ENCODE measurements around the gene PRKCE.

The PRKCE gene

DNA sequence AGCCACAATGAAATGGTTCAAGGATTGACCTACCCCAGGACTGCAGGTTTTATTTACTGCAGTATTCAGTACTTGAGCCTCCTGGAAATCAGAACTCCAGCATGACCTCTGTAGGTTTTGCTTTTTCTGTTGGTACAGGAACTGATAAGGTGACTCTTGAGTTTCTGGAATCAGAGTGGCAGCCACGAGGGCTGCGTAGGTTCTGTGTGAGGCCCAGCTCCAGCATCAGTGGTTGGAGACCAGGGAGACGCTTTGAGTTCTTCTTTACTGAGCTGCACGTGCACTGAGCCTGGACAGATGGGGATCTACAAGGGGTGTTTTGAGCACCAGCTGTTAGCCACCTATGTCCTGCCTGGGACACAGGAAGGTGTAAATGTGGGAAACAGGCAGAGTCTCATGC lies 423.0 kb downstream of the PRKCE start:
- Histone ChIP-seq H3K27me3 (ENCODE audit: low read depth, low read length) (no peaks in the 10 kb centered on the region), H3K27ac (ENCODE audit: low read length) (no peak overlapping the region), H3K4me1 (ENCODE audit: control insufficient read depth in 1 of 2, insufficient read depth in 2 of 2, low read length in 2 of 2) (peaks cover 0 to 5% of the 10 kb centered on the region in 2 donors), H3K9me3 (ENCODE audit: control insufficient read depth in 1 of 2, low read length in 2 of 2) (no peaks in the 10 kb centered on the region), H3K36me3 (ENCODE audit: control insufficient read depth in 1 of 2, insufficient read depth in 2 of 2, low read length in 2 of 2) (no peaks in the 10 kb centered on the region), H3K4me3 (ENCODE audit: low read depth in 1 of 2, low read length in 2 of 2) (no peak overlapping the region)

DNA sequence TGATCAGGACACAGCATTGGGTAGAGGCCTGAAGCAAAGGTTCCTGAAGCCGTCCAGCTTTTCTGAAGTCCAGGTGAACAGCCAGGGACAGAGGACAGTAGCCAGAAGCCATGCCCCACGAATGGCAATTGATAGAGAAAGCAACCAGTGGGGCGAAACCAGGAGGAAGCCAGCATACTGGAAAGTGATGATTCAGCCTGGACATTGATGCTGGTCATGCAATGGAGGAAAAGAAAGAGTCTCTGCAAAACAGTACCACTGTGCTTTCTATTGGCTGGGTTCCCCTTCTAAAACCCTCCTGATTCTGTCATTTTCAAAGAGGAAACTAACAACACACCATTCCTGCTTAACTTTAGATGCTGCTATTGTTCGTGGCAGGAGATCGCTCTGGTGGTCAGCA lies 424.4 kb downstream of the PRKCE start:
- H3K27me3 ChIP-seq (ENCODE audit: low read depth, low read length): no peaks in the 10 kb centered on the region
- H3K9me3 ChIP-seq (ENCODE audit: control insufficient read depth in 1 of 2, low read length in 2 of 2): no peaks in the 10 kb centered on the region
- no peak overlapping the region for H3K4me3 ChIP-seq (ENCODE audit: low read depth in 1 of 2, low read length in 2 of 2)
- H3K4me1 ChIP-seq (ENCODE audit: control insufficient read depth in 1 of 2, insufficient read depth in 2 of 2, low read length in 2 of 2): peaks cover 0 to 5% of the 10 kb centered on the region in 2 donors
- no peaks in the 10 kb centered on the region for H3K36me3 ChIP-seq (ENCODE audit: control insufficient read depth in 1 of 2, insufficient read depth in 2 of 2, low read length in 2 of 2)
- H3K27ac ChIP-seq (ENCODE audit: low read length): no peak overlapping the region

DNA sequence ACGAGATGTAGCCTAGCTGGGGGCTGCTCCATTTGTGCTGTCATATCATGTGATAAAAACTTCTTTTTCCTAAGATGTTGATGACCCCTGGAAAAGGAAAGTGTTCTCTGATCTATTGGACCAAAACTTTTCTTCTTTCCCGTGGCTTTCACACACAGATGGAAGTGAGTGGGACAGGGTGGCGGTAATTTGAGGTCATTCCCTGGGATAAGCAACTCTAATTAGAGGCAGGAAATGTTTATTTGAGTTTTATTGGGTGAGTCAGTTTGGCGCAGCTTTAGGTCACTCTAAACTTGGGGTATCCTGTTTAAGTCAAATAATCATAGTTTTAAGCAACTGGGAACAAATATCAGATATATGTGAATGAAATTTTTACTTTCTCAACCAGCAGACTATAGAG lies 424.8 kb downstream of the PRKCE start:
- Histone ChIP-seq H3K4me3 (ENCODE audit: low read depth in 1 of 2, low read length in 2 of 2) (no peak overlapping the region), H3K27me3 (ENCODE audit: low read depth, low read length) (no peaks in the 10 kb centered on the region), H3K9me3 (ENCODE audit: control insufficient read depth in 1 of 2, low read length in 2 of 2) (no peaks in the 10 kb centered on the region), H3K36me3 (ENCODE audit: control insufficient read depth in 1 of 2, insufficient read depth in 2 of 2, low read length in 2 of 2) (no peaks in the 10 kb centered on the region), H3K4me1 (ENCODE audit: control insufficient read depth in 1 of 2, insufficient read depth in 2 of 2, low read length in 2 of 2) (peaks cover 0 to 5% of the 10 kb centered on the region in 2 donors), H3K27ac (ENCODE audit: low read length) (no peak overlapping the region)

DNA sequence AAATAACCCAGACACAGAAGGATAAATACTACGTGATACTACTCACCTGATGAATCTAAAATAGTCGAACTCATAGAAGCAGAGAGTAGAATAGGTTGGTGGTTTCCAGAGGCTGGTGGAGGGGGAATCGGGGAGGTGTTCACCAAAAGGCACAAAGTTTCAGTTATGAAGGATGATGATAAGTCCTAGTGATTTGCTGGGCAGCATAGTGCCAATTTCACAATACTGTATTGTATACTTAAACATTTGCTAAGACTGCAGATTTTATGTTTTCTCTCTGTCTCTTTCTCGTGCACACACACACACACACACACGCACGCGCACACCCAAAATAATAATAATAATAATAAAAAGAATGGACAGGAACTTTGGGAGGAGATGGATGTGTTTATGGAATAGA lies 425.4 kb downstream of the PRKCE start:
- Histone ChIP-seq H3K27me3 (ENCODE audit: low read depth, low read length) (no peaks in the 10 kb centered on the region), H3K4me1 (ENCODE audit: control insufficient read depth in 1 of 2, insufficient read depth in 2 of 2, low read length in 2 of 2) (peaks cover 0 to 5% of the 10 kb centered on the region in 2 donors), H3K9me3 (ENCODE audit: control insufficient read depth in 1 of 2, low read length in 2 of 2) (no peaks in the 10 kb centered on the region), H3K27ac (ENCODE audit: low read length) (no peak overlapping the region), H3K36me3 (ENCODE audit: control insufficient read depth in 1 of 2, insufficient read depth in 2 of 2, low read length in 2 of 2) (no peaks in the 10 kb centered on the region), H3K4me3 (ENCODE audit: low read depth in 1 of 2, low read length in 2 of 2) (no peak overlapping the region)

DNA sequence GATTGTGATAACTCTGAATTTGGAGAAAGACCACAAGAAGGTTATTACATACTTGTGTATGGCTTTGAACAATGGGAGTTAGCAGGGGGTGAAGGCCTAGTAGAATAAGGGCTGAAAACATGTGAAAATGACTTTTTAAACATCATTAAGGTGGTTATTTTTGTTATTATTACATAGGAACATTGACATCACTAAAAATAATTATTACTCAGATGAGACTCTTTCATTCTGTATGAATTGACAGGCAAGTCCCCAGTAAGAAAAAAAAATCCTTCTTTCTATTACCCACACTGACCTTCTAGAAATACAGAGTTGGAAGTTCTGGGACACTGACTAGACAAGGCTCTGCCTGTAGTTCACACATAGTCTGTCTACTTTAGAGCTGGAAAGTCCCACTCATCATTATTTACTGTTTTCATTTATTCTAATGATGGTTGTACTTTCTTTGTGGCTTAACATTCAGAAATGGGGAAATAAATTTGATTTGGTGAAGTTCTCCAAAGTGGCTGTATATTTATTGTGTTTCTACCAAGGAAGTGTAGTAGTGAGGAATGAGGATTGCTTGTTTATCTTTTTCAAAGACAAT lies 426.1 kb downstream of the PRKCE start:
- Histone ChIP-seq H3K27ac (ENCODE audit: low read length) (no peak overlapping the region), H3K4me1 (ENCODE audit: control insufficient read depth in 1 of 2, insufficient read depth in 2 of 2, low read length in 2 of 2) (peaks cover 0 to 5% of the 10 kb centered on the region in 2 donors), H3K4me3 (ENCODE audit: low read depth in 1 of 2, low read length in 2 of 2) (no peak overlapping the region), H3K36me3 (ENCODE audit: control insufficient read depth in 1 of 2, insufficient read depth in 2 of 2, low read length in 2 of 2) (no peaks in the 10 kb centered on the region), H3K27me3 (ENCODE audit: low read depth, low read length) (no peaks in the 10 kb centered on the region), H3K9me3 (ENCODE audit: control insufficient read depth in 1 of 2, low read length in 2 of 2) (no peaks in the 10 kb centered on the region)

DNA sequence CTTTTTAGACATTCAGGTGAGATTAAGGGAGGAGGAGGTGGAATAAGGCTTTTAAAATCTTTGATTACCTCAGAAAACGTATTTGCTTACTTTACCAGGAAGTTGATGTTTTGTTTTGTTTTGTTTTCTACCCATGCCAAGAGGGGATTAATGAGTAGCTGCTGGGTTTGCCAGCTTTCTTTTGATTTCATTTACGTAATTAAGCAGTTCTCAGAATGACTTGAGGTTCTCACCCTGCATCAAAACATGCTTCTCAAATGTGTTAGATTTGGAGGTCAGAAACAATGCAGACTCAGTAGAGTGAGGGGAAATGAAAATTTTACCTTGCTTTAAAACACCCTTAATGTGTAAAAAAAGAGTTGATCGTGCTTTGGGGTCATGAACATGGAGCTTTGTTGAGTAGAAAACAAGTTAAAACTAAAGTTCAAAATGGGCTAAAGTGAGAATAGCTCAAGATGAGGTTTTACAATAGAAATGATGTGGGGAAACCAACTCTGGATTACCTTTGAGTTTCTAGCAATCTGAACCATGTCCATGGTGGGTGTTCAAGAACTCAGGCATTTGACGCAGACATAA lies 428.6 kb downstream of the PRKCE start:
- H3K36me3 ChIP-seq (ENCODE audit: control insufficient read depth in 1 of 2, insufficient read depth in 2 of 2, low read length in 2 of 2): no peaks in the 10 kb centered on the region
- no peaks in the 10 kb centered on the region for H3K27me3 ChIP-seq (ENCODE audit: low read depth, low read length)
- no peak overlapping the region for H3K27ac ChIP-seq (ENCODE audit: low read length)
- H3K4me1 ChIP-seq (ENCODE audit: control insufficient read depth in 1 of 2, insufficient read depth in 2 of 2, low read length in 2 of 2): no peaks in the 10 kb centered on the region
- H3K4me3 ChIP-seq (ENCODE audit: low read depth in 1 of 2, low read length in 2 of 2): no peak overlapping the region
- H3K9me3 ChIP-seq (ENCODE audit: control insufficient read depth in 1 of 2, low read length in 2 of 2): no peaks in the 10 kb centered on the region

DNA sequence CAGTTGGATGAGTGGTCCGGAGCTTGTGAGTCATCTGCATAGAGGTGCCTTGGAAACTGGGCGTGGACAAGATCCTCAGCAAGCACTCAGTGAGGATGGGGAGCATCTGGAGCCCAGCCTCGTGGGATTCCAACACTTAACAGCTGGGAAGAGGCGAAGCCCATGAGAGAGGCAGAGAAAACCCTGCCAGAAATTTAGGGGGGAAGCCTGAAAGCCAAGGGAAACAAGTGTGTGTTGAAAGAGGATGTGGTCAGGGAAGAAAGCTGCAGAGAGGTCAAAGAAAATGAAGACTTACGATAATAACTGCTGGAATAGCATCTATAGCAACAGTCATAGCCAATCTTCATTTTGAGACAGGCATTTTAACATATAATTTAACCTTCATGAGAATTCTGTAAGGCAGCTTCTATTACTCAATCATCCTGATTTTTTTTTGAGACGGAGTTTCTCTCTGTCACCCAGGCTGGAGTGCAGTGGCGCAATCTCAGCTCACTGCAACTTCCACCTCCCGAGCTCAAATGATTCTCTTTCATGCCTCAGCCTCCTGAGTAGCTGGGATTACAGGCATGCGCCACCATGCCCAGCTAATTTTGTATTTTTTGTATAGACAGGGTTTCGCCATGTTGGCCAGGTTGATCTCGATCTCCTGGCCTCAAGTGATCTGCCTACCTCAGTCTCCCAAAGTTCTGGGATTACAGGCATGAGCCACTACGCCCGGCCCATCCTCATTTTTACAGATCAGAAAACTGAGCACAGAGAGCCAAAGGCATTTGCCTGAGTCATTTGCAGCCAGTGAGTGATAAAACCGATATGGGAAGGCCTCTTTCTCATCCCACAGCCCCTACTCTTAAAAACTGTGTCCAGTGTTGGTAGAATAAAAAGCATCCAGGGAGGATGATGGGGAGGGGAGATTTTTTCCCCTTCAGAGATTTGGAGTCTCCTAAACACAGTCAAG lies 431.3 kb downstream of the PRKCE start:
- no peak overlapping the region for H3K27ac ChIP-seq (ENCODE audit: low read length)

DNA sequence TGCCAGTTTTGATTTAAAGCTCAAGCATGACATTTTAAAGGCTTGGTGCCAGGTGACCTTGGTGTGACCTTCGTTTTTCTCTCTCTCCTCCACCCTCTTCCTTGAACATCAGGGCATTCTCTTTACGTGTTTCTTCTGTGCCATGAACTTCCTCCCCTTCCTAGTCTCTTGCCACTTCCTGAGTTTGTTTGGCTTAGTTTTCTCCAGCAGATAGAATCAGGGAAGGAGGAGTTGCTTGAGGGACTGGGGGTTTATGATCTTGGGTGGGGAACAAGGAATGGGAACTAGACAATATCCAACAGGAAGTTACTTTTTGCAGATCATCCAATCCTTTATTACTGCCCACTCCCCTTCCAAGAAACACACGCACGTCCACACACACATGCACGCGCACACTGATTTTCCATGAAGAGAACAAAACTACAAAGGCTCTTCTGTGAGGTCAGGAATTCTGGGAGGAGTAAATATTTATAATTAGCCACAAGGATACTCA lies 435.1 kb downstream of the PRKCE start:
- Histone ChIP-seq H3K27me3 (ENCODE audit: low read depth, low read length) (no peaks in the 10 kb centered on the region), H3K27ac (ENCODE audit: low read length) (no peak overlapping the region), H3K4me3 (ENCODE audit: low read depth in 1 of 2, low read length in 2 of 2) (no peak overlapping the region), H3K9me3 (ENCODE audit: control insufficient read depth in 1 of 2, low read length in 2 of 2) (no peaks in the 10 kb centered on the region), H3K36me3 (ENCODE audit: control insufficient read depth in 1 of 2, insufficient read depth in 2 of 2, low read length in 2 of 2) (peaks cover 11 to 15% of the 10 kb centered on the region in 2 donors), H3K4me1 (ENCODE audit: control insufficient read depth in 1 of 2, insufficient read depth in 2 of 2, low read length in 2 of 2) (peaks cover 0 to 3% of the 10 kb centered on the region in 2 donors)

More for the DNA sequence above, 431.3 kb downstream of the PRKCE start:
- H3K4me3 ChIP-seq (ENCODE audit: low read depth in 1 of 2, low read length in 2 of 2): no peak overlapping the region
- H3K4me1 ChIP-seq (ENCODE audit: control insufficient read depth in 1 of 2, insufficient read depth in 2 of 2, low read length in 2 of 2): no peaks in the 10 kb centered on the region
- H3K27me3 ChIP-seq (ENCODE audit: low read depth, low read length): no peaks in the 10 kb centered on the region
- H3K9me3 ChIP-seq (ENCODE audit: control insufficient read depth in 1 of 2, low read length in 2 of 2): no peaks in the 10 kb centered on the region
- peaks cover 0 to 5% of the 10 kb centered on the region in 2 donors for H3K36me3 ChIP-seq (ENCODE audit: control insufficient read depth in 1 of 2, insufficient read depth in 2 of 2, low read length in 2 of 2)

DNA sequence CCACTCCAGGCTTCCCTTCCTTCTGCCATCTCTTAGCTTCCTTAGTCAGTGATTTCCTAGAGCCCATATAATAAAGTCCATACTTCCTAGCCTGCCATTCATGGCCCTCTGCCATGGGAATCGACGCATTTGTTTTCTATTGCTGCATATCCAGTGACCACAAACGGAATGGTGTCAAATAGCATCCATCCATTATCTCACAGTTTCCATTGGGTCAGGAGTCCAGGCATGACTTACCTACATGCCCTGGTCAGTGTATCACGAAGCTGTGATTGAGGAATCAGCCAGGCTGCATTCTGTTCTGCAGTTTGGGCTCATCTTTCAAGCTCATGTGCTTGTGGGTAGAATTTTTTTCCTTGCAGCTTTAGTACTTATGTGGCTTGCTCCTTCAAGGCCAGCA lies 436.0 kb downstream of the PRKCE start:
- Histone ChIP-seq H3K4me1 (ENCODE audit: control insufficient read depth in 1 of 2, insufficient read depth in 2 of 2, low read length in 2 of 2) (peaks cover 0 to 3% of the 10 kb centered on the region in 2 donors), H3K27me3 (ENCODE audit: low read depth, low read length) (no peaks in the 10 kb centered on the region), H3K27ac (ENCODE audit: low read length) (no peak overlapping the region), H3K4me3 (ENCODE audit: low read depth in 1 of 2, low read length in 2 of 2) (no peak overlapping the region), H3K36me3 (ENCODE audit: control insufficient read depth in 1 of 2, insufficient read depth in 2 of 2, low read length in 2 of 2) (peaks cover 11 to 15% of the 10 kb centered on the region in 2 donors), H3K9me3 (ENCODE audit: control insufficient read depth in 1 of 2, low read length in 2 of 2) (no peaks in the 10 kb centered on the region)

DNA sequence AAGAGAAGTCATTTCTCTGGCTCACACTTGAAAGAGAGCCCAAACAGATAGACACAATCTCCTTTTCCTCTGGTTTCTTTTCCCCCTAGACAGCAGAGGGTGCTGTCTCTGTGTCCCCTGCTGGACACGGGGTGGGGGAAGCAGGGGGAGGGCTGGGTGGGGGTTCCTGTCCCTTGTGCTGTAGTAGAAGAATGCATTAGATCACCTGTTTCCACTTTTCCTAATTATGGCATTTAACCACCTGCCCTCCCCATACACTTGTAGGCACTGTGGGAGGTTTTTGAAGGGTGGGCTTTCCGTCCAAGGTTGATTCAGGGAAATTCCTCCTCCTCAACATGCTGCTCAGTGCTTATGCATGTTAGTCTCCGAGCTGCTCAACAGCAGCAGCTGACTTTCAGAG lies 439.5 kb downstream of the PRKCE start:
- H3K4me1 ChIP-seq (ENCODE audit: control insufficient read depth in 1 of 2, insufficient read depth in 2 of 2, low read length in 2 of 2): peaks cover 0 to 3% of the 10 kb centered on the region in 2 donors
- peaks cover 14 to 15% of the 10 kb centered on the region in 2 donors for H3K36me3 ChIP-seq (ENCODE audit: control insufficient read depth in 1 of 2, insufficient read depth in 2 of 2, low read length in 2 of 2)
- no peak overlapping the region for H3K27ac ChIP-seq (ENCODE audit: low read length)
- H3K27me3 ChIP-seq (ENCODE audit: low read depth, low read length): no peaks in the 10 kb centered on the region
- H3K9me3 ChIP-seq (ENCODE audit: control insufficient read depth in 1 of 2, low read length in 2 of 2): peaks cover 0 to 4% of the 10 kb centered on the region in 2 donors
- H3K4me3 ChIP-seq (ENCODE audit: low read depth in 1 of 2, low read length in 2 of 2): no peak overlapping the region

DNA sequence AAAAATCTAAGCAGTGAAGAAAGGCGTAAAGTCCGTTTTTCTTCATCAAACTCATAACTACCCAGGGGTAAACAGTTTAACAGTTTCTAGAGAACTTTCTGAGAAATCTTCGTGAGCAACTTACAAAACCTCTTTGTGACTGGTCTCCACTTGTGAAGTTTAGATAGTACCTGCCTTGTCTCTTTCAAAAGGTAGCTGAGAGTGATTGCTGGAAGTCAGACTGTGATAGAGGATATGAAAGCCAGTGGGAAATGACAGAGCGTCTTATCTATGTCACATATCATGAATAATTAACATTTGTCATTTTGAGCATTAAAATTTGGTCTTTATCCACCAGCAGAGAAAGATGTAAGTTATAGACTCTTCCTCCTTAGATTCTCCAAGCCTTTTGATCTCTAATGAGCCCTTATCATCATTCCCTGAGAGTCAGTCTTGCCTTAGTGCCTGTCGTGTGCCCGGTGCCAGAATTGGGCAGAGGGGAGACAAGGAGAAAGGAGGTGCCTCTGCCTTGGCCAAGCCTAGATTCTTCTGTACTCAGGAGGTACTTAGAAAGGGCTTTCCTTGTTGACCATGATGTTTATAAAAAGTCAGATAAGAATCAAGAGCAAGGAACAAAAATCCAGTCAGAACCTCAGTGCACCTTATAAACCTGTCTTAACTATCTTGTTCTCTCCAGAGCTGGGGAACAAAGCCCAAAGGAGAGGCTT lies 440.6 kb downstream of the PRKCE start:
- H3K27me3 ChIP-seq (ENCODE audit: low read depth, low read length): no peaks in the 10 kb centered on the region
- H3K27ac ChIP-seq (ENCODE audit: low read length): no peak overlapping the region
- H3K36me3 ChIP-seq (ENCODE audit: control insufficient read depth in 1 of 2, insufficient read depth in 2 of 2, low read length in 2 of 2): peaks cover 14 to 15% of the 10 kb centered on the region in 2 donors
- no peak overlapping the region for H3K4me3 ChIP-seq (ENCODE audit: low read depth in 1 of 2, low read length in 2 of 2)
- peaks cover 0 to 3% of the 10 kb centered on the region in 2 donors for H3K4me1 ChIP-seq (ENCODE audit: control insufficient read depth in 1 of 2, insufficient read depth in 2 of 2, low read length in 2 of 2)
- H3K9me3 ChIP-seq (ENCODE audit: control insufficient read depth in 1 of 2, low read length in 2 of 2): peaks cover 0 to 4% of the 10 kb centered on the region in 2 donors
